Measurements from ENCODE around the gene THPO.

THPO gene

GRCh38 chr3:184352897-184353545, 25.0 kb downstream of the THPO start:
- no peak overlapping the region for H3K4me3 Mint-ChIP-seq
- H3K27me3 Mint-ChIP-seq = no peaks in the 10 kb centered on the region
- no peaks in the 10 kb centered on the region for H3K9me3 Mint-ChIP-seq
- peaks cover 22% of the 10 kb centered on the region for H3K36me3 Mint-ChIP-seq (ENCODE audit: low read depth)
- peaks cover 3% of the 10 kb centered on the region for H3K4me1 Mint-ChIP-seq (ENCODE audit: low read depth)
- H3K27ac Mint-ChIP-seq = no peak overlapping the region
- DNase-seq = no peak

GRCh38 chr3:184352149-184352785, 25.7 kb downstream of the THPO start:
- H3K9me3 Mint-ChIP-seq = no peaks in the 10 kb centered on the region
- H3K4me1 Mint-ChIP-seq (ENCODE audit: low read depth) = peaks cover 3% of the 10 kb centered on the region
- H3K4me3 Mint-ChIP-seq = no peak overlapping the region
- H3K27me3 Mint-ChIP-seq = no peaks in the 10 kb centered on the region
- no peak overlapping the region for H3K27ac Mint-ChIP-seq
- peaks cover 22% of the 10 kb centered on the region for H3K36me3 Mint-ChIP-seq (ENCODE audit: low read depth)
- DNase-seq = no peak

- Mint-ChIP-seq H3K4me1 (ENCODE audit: low read depth) (peaks cover 3% of the 10 kb centered on the region), H3K27me3 (no peaks in the 10 kb centered on the region), H3K9me3 (no peaks in the 10 kb centered on the region), H3K27ac (no peak overlapping the region), H3K36me3 (ENCODE audit: low read depth) (peaks cover 18% of the 10 kb centered on the region), H3K4me3 (no peak overlapping the region)
- no peak for DNase-seq
Measured at GRCh38 chr3:184351511-184352148, 26.4 kb downstream of the THPO start.

GRCh38 chr3:184350618-184351017, 27.4 kb downstream of the THPO start:
- DNase-seq = no peak
- H3K27me3 Mint-ChIP-seq = no peaks in the 10 kb centered on the region
- peaks cover 3% of the 10 kb centered on the region for H3K4me1 Mint-ChIP-seq (ENCODE audit: low read depth)
- H3K27ac Mint-ChIP-seq = no peak overlapping the region
- no peaks in the 10 kb centered on the region for H3K9me3 Mint-ChIP-seq
- no peak overlapping the region for H3K4me3 Mint-ChIP-seq
- H3K36me3 Mint-ChIP-seq (ENCODE audit: low read depth) = peaks cover 18% of the 10 kb centered on the region

GRCh38 chr3:184349563-184350470, 28.2 kb downstream of the THPO start:
- H3K27ac Mint-ChIP-seq = no peak overlapping the region
- H3K27me3 Mint-ChIP-seq = no peaks in the 10 kb centered on the region
- DNase-seq = no peak
- H3K36me3 Mint-ChIP-seq (ENCODE audit: low read depth) = peaks cover 17% of the 10 kb centered on the region
- peaks cover 3% of the 10 kb centered on the region for H3K4me1 Mint-ChIP-seq (ENCODE audit: low read depth)
- no peak overlapping the region for H3K4me3 Mint-ChIP-seq
- no peaks in the 10 kb centered on the region for H3K9me3 Mint-ChIP-seq

- H3K27me3 Mint-ChIP-seq = no peaks in the 10 kb centered on the region
- no peak overlapping the region for H3K27ac Mint-ChIP-seq
- H3K9me3 Mint-ChIP-seq = no peaks in the 10 kb centered on the region
- H3K4me3 Mint-ChIP-seq = no peak overlapping the region
- no peaks in the 10 kb centered on the region for H3K4me1 Mint-ChIP-seq (ENCODE audit: low read depth)
- no peak for DNase-seq
- H3K36me3 Mint-ChIP-seq (ENCODE audit: low read depth) = peaks cover 19% of the 10 kb centered on the region
Measured at GRCh38 chr3:184348057-184348382, 30.0 kb downstream of the THPO start.

- no peak for DNase-seq
- Mint-ChIP-seq H3K27me3 (no peaks in the 10 kb centered on the region), H3K27ac (no peak overlapping the region), H3K4me3 (no peak overlapping the region), H3K9me3 (no peaks in the 10 kb centered on the region), H3K4me1 (ENCODE audit: low read depth) (no peaks in the 10 kb centered on the region), H3K36me3 (ENCODE audit: low read depth) (peaks cover 21% of the 10 kb centered on the region)
Measured at GRCh38 chr3:184347321-184348056, 30.5 kb downstream of the THPO start.

- H3K27me3 Mint-ChIP-seq = no peaks in the 10 kb centered on the region
- H3K4me1 Mint-ChIP-seq (ENCODE audit: low read depth) = no peaks in the 10 kb centered on the region
- H3K36me3 Mint-ChIP-seq (ENCODE audit: low read depth) = peaks cover 20% of the 10 kb centered on the region
- H3K9me3 Mint-ChIP-seq = no peaks in the 10 kb centered on the region
- no peak overlapping the region for H3K27ac Mint-ChIP-seq
- H3K4me3 Mint-ChIP-seq = no peak overlapping the region
- no peak for DNase-seq
Measured at GRCh38 chr3:184346480-184347190, 31.4 kb downstream of the THPO start.

GRCh38 chr3:184345317-184346144, 32.5 kb downstream of the THPO start:
- Mint-ChIP-seq H3K9me3 (no peaks in the 10 kb centered on the region), H3K27me3 (no peaks in the 10 kb centered on the region), H3K4me1 (ENCODE audit: low read depth) (no peaks in the 10 kb centered on the region), H3K27ac (no peak overlapping the region), H3K4me3 (no peak overlapping the region), H3K36me3 (ENCODE audit: low read depth) (peaks cover 15% of the 10 kb centered on the region)
- DNase-seq = no peak

- no peaks in the 10 kb centered on the region for H3K27me3 Mint-ChIP-seq
- peaks cover 15% of the 10 kb centered on the region for H3K36me3 Mint-ChIP-seq (ENCODE audit: low read depth)
- H3K27ac Mint-ChIP-seq = no peak overlapping the region
- no peaks in the 10 kb centered on the region for H3K9me3 Mint-ChIP-seq
- H3K4me3 Mint-ChIP-seq = no peak overlapping the region
- no peak for DNase-seq
- no peaks in the 10 kb centered on the region for H3K4me1 Mint-ChIP-seq (ENCODE audit: low read depth)
Measured at GRCh38 chr3:184344579-184345316, 33.3 kb downstream of the THPO start.

- Mint-ChIP-seq H3K9me3 (no peaks in the 10 kb centered on the region), H3K27me3 (no peaks in the 10 kb centered on the region), H3K4me1 (ENCODE audit: low read depth) (peaks cover under 1% of the 10 kb centered on the region), H3K4me3 (no peak overlapping the region), H3K36me3 (ENCODE audit: low read depth) (peaks cover 15% of the 10 kb centered on the region), H3K27ac (peak overlapping the region; percentile 35)
- no peak for DNase-seq
Measured at GRCh38 chr3:184343200-184343876, 34.7 kb downstream of the THPO start.

- Mint-ChIP-seq H3K4me1 (ENCODE audit: low read depth) (peaks cover 14% of the 10 kb centered on the region), H3K27me3 (no peaks in the 10 kb centered on the region), H3K9me3 (no peaks in the 10 kb centered on the region), H3K4me3 (no peak overlapping the region), H3K36me3 (ENCODE audit: low read depth) (peaks cover 19% of the 10 kb centered on the region), H3K27ac (no peak overlapping the region)
- no peak for DNase-seq
Measured at GRCh38 chr3:184341925-184342324, 36.1 kb downstream of the THPO start.

Measured in activated T-cell treated with anti-CD3 and anti-CD28 coated beads, Interleukin-2, amount 50 U/mL, for 24 hours (primary cell).